ENCODE data around the gene TRIM24. TPM values are rescaled to one million over a fixed set of nuclear protein-coding genes. Genes with fewer than 3 reads are reported as not detected.

Gene TRIM24
- total RNA-seq, 4 donors from 2014 or later, result 13.9 to 16.2 (median 14.1) TPM

DNA sequence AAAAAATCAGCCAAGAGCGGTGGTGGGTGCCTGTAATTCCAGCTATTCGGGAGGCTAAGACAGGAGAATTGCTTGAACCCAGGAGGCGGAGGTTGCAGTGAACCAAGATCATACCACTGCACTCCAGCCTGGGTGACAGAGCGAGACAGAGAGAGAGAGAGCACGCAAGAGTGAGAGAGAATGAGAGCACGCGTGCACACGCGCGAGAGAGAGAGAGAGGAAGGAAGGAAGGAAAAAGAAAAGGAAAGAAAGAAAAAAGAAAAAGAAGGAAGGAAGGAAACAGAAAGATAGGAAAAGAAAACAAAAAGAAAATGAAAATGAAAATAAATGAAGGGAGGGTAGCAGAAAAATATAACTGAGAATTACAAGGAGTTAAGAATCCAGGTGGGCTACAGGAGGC is 158.4 kb downstream of the TRIM24 start:
- 89 to 95% methylated on average over 9 to 10 of the region's 10 CpGs for WGBS, 2 donors (ENCODE audit: low coverage in 1 of 2)
- H3K27ac ChIP-seq, result no peak overlapping the region
- H3K9me3 ChIP-seq, result no peaks in the 10 kb centered on the region
- no peaks in the 10 kb centered on the region for H3K27me3 ChIP-seq
- H3K4me1 ChIP-seq, result no peaks in the 10 kb centered on the region
- TF ChIP-seq POLR2A (IDR thresholded peaks at IDR 0.05), result no peak
- TF ChIP-seq, protein P1, sequence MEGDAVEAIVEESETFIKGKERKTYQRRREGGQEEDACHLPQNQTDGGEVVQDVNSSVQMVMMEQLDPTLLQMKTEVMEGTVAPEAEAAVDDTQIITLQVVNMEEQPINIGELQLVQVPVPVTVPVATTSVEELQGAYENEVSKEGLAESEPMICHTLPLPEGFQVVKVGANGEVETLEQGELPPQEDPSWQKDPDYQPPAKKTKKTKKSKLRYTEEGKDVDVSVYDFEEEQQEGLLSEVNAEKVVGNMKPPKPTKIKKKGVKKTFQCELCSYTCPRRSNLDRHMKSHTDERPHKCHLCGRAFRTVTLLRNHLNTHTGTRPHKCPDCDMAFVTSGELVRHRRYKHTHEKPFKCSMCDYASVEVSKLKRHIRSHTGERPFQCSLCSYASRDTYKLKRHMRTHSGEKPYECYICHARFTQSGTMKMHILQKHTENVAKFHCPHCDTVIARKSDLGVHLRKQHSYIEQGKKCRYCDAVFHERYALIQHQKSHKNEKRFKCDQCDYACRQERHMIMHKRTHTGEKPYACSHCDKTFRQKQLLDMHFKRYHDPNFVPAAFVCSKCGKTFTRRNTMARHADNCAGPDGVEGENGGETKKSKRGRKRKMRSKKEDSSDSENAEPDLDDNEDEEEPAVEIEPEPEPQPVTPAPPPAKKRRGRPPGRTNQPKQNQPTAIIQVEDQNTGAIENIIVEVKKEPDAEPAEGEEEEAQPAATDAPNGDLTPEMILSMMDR (IDR thresholded peaks at IDR 0.05), result no peak
- no peak overlapping the region for H3K4me3 ChIP-seq
- H3K36me3 ChIP-seq, result no peaks in the 10 kb centered on the region
- ATAC-seq, result no peak

DNA sequence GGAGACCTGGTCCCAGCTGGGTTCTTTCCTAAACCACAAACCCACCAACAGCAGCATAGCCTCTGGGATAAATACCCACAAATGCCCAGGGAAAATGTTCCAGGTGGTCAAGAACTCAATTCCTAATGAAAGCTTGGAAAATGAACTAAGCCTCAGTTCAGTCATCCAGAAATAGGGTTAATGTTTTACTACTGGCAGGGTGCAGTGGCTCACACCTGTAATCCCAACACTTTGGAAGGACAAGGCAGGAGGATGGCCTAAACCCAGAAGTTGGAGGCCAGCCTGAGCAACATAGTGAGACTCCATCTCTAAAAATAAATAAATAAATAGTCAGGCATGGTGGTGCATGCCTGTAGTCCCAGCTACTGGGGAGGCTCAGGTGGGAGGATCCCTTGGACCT is 158.9 kb downstream of the TRIM24 start:
- H3K9me3 ChIP-seq, result no peaks in the 10 kb centered on the region
- no peaks in the 10 kb centered on the region for H3K4me1 ChIP-seq
- ATAC-seq, result no peak
- TF ChIP-seq POLR2AphosphoS5 (IDR thresholded peaks at IDR 0.05), result no peak
- TF ChIP-seq, protein P1 (IDR thresholded peaks at IDR 0.05), result no peak
- no peak for TF ChIP-seq EP300 (IDR thresholded peaks at IDR 0.05)
- TF ChIP-seq POLR2A (IDR thresholded peaks at IDR 0.05), result no peak
- H3K27ac ChIP-seq, result no peak overlapping the region
- H3K27me3 ChIP-seq, result no peaks in the 10 kb centered on the region
- no peak overlapping the region for H3K4me3 ChIP-seq
- no peaks in the 10 kb centered on the region for H3K36me3 ChIP-seq

DNA sequence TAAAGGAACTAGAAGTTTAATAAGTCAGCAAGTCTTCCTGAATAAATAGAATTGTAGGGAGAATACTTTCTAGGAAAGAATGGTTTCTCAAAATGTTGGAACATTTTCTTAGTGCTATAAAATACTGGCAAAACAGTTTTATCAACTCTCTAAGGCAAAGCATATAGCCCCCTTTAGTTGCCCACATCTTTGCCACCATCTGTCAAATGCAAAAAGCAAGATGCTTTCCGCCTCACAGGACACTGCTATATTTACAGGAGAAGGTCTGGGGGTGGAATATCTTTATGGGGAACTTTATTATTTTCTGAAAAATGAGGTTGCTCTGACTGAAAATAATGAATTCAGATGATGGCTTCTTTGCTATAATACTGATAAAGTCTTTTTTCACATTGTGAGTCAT is 162.8 kb downstream of the TRIM24 start:
- no peak overlapping the region for H3K4me3 ChIP-seq
- H3K4me1 ChIP-seq, result no peaks in the 10 kb centered on the region
- no peaks in the 10 kb centered on the region for H3K9me3 ChIP-seq
- WGBS, 2 donors (ENCODE audit: low coverage in 1 of 2), result 70 to 89% methylated on average over 1 of the region's 1 CpG
- no peak overlapping the region for H3K27ac ChIP-seq
- H3K27me3 ChIP-seq, result peaks cover 4% of the 10 kb centered on the region
- no peak for TF ChIP-seq POLR2A (IDR thresholded peaks at IDR 0.05)
- TF ChIP-seq, protein P1 (IDR thresholded peaks at IDR 0.05), result no peak
- no peak for TF ChIP-seq EP300 (IDR thresholded peaks at IDR 0.05)
- no peak for TF ChIP-seq POLR2AphosphoS5 (IDR thresholded peaks at IDR 0.05)
- H3K36me3 ChIP-seq, result no peaks in the 10 kb centered on the region
- ATAC-seq, result no peak

GRCh38 chr7:138625084-138625848 is 165.2 kb downstream of the TRIM24 start:
- peaks cover 12% of the 10 kb centered on the region for H3K27me3 ChIP-seq
- WGBS, 2 donors (ENCODE audit: low coverage in 1 of 2), result 4 to 39% methylated on average over 3 of the region's 3 CpGs
- no peak overlapping the region for H3K27ac ChIP-seq
- H3K4me1 ChIP-seq, result no peaks in the 10 kb centered on the region
- TF ChIP-seq POLR2A (IDR thresholded peaks at IDR 0.05), result no peak
- no peak for ATAC-seq
- H3K36me3 ChIP-seq, result no peaks in the 10 kb centered on the region
- H3K4me3 ChIP-seq, result no peak overlapping the region
- H3K9me3 ChIP-seq, result no peaks in the 10 kb centered on the region

GRCh38 chr7:138625849-138626230 is 165.8 kb downstream of the TRIM24 start:
- TF ChIP-seq, protein P1 (IDR thresholded peaks at IDR 0.05), result no peak
- no peak for TF ChIP-seq POLR2A (IDR thresholded peaks at IDR 0.05)
- no peak for TF ChIP-seq EP300 (IDR thresholded peaks at IDR 0.05)
- no peak for TF ChIP-seq POLR2AphosphoS5 (IDR thresholded peaks at IDR 0.05)
- Histone ChIP-seq H3K4me3 (no peak overlapping the region), H3K9me3 (no peaks in the 10 kb centered on the region), H3K27ac (no peak overlapping the region), H3K27me3 (peaks cover 12% of the 10 kb centered on the region), H3K36me3 (no peaks in the 10 kb centered on the region), H3K4me1 (no peaks in the 10 kb centered on the region)
- 48 to 71% methylated on average over 4 to 5 of the region's 5 CpGs for WGBS, 2 donors (ENCODE audit: low coverage in 1 of 2)
- ATAC-seq, result no peak

All from gastroesophageal sphincter (tissue), 4 donors.